Naive thymus-derived CD4-positive, alpha-beta T cell (primary cell): ENCODE measurements around the gene ZNF691. TPM values are rescaled to one million over a fixed set of nuclear protein-coding genes. Genes with fewer than 3 reads are reported as not detected.

Experiments
- ATAC-seq: fragments of 150-1000 bp; cut with Tn5 transposase; 2 replicates; pipeline ENCODE4 v1.10.0; 2021; ENCODE audit warnings: mild to moderate bottlenecking, moderate library complexity
- CTCF ChIA-PET: fragments of 350-600 bp; sonication (Branson Sonifier 250); formaldehyde crosslinking; loops from one replicate; lab custom pipeline; 2021; ENCODE audit warnings: antibody characterized with exemption; lab: Charles Lee
- POLR2A ChIA-PET: fragments of 350-600 bp; sonication (Branson Sonifier 250); formaldehyde crosslinking; loops from one replicate; lab custom pipeline; 2021; ENCODE audit warnings: antibody characterized with exemption, inconsistent platforms; lab: Charles Lee
- DNase-seq, 9 donors: peaks; one replicate each; pipeline versions ENCODE4 v3.0.0 to v3.0.0-alpha.2; 2020 to 2022; ENCODE audit warnings: mixed read lengths in 1 of 9
- H3K27ac ChIP-seq: one replicate; pipeline ENCODE4 v1.7.0; 2013; ENCODE audit warnings: mild to moderate bottlenecking, low read depth, low read length, moderate library complexity
- H3K27me3 ChIP-seq, 2 donors: one replicate each; pipeline ENCODE4 v1.7.0; 2013; ENCODE audit warnings: low read length in 2 of 2, mild to moderate bottlenecking in 2 of 2, moderate library complexity in 2 of 2; ENCODE audit not compliant: control insufficient read depth in 2 of 2, insufficient read depth in 2 of 2
- H3K36me3 ChIP-seq, 3 experiments: 1 replicate in 2 of 3; 2 replicates in 1 of 3; pipeline ENCODE4 v1.7.0; 2013; ENCODE audit warnings: low read length in 3 of 3, mild to moderate bottlenecking in 3 of 3, moderate library complexity in 1 of 3; ENCODE audit not compliant: insufficient read depth in 3 of 3, control insufficient read depth in 2 of 3
- H3K4me1 ChIP-seq, 2 donors: one replicate each; pipeline ENCODE4 v1.7.0; 2013; ENCODE audit warnings: low read length in 2 of 2, mild to moderate bottlenecking in 2 of 2, moderate library complexity in 1 of 2; ENCODE audit not compliant: control insufficient read depth in 2 of 2, insufficient read depth in 2 of 2
- H3K4me3 ChIP-seq: 2 replicates; pipeline ENCODE4 v1.7.0; 2013; ENCODE audit warnings: mild to moderate bottlenecking, low read length
- H3K9me3 ChIP-seq, 3 experiments: 1 replicate in 2 of 3; 2 replicates in 1 of 3; pipeline ENCODE4 v1.7.0; 2013; ENCODE audit warnings: low read length in 3 of 3; ENCODE audit not compliant: control insufficient read depth in 2 of 3
- H3K27ac Mint-ChIP-seq, 9 donors: one replicate each; pipeline ENCODE4 v1.8.0; 2020 to 2022; ENCODE audit warnings: mixed read lengths in 9 of 9, mild to moderate bottlenecking in 8 of 9, moderate library complexity in 5 of 9, inconsistent platforms in 2 of 9
- H3K27me3 Mint-ChIP-seq, 5 donors: one replicate each; pipeline ENCODE4 v1.8.0; 2021 to 2022; ENCODE audit warnings: mixed read lengths in 5 of 5, mild to moderate bottlenecking in 1 of 5
- H3K36me3 Mint-ChIP-seq, 5 donors: one replicate each; pipeline ENCODE4 v1.8.0; 2020 to 2022; ENCODE audit warnings: mixed read lengths in 5 of 5, mild to moderate bottlenecking in 3 of 5, inconsistent platforms in 1 of 5
- H3K4me1 Mint-ChIP-seq, 7 donors: one replicate each; pipeline ENCODE4 v1.8.0; 2020 to 2022; ENCODE audit warnings: mixed read lengths in 7 of 7, mild to moderate bottlenecking in 3 of 7, inconsistent platforms in 1 of 7
- H3K4me3 Mint-ChIP-seq, 10 donors: one replicate each; pipeline ENCODE4 v1.8.0; 2020 to 2022; ENCODE audit warnings: mild to moderate bottlenecking in 10 of 10, mixed read lengths in 10 of 10, moderate library complexity in 6 of 10, inconsistent platforms in 2 of 10
- H3K9me3 Mint-ChIP-seq, 11 donors: one replicate each; pipeline ENCODE4 v1.8.0; 2020 to 2022; ENCODE audit warnings: mixed read lengths in 11 of 11, mild to moderate bottlenecking in 4 of 11, inconsistent platforms in 1 of 11, moderate library complexity in 1 of 11
- intact Hi-C, 2 donors: fragments of 100-400 bp; cut with micrococcal nuclease; formaldehyde crosslinking; loops; one replicate each; pipeline ENCODE4 v1.15.1; 2023
- polyA plus RNA-seq, 2 donors: library from polyadenylated mRNA; unstranded; fragments of 300-500 nt; fragmentation: Illumina TruSeq; gene quantifications; one replicate each; pipeline ENCODE4 v1.2.3, GENCODE V29; 2021
- total RNA-seq, 6 experiments: library from RNA in 5 of 6; stranded (reverse) in 5 of 6; gene quantifications; 1 replicate in 5 of 6; 2 replicates in 1 of 6; pipeline ENCODE4 v1.2.3 and lab custom pipeline; 2021 to 2026

The ZNF691 gene
- total and polyA plus RNA-seq, 7 experiments from 2014 or later: 3.5 to 17.2 (median 12.4) TPM

DNA sequence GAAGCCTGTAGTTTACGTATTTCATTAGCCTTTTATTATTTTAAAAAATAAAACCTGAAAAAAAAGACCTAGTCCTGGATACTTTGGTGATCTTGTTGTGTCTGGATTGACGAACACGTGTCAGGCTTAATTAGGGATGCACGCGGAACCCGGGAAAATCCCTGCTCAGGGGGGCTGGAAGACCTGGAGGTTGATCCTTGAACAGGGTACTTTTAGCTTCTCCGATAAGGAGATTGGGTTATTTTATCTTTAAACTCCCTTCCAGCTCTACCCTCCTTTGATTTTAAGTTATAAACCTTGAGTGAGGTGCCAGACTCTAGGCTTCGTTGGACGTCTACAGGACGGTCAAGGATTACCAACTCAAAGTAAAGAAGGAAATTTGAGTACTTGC, 552 bp upstream of the ZNF691 start:
- Mint-ChIP-seq H3K36me3 (peaks cover 12 to 44% (median 24%) of the 10 kb centered on the region in 5 donors), H3K27ac (peak overlapping the region; percentile 71 to 93 (median 85)), H3K27me3 (no peaks in the 10 kb centered on the region), H3K4me1 (peaks cover 19 to 38% (median 31%) of the 10 kb centered on the region in 7 donors), H3K4me3 (peak overlapping the region; percentile 84 to 100 (median 96)), H3K9me3 (peaks cover 0 to 13% (median 2%) of the 10 kb centered on the region in 11 donors)
- peaks cover 0 to 1% (median 0%) of the 10 kb centered on the region in 3 experiments for H3K9me3 ChIP-seq
- H3K4me3 ChIP-seq: peak overlapping the region; percentile 97
- peaks cover 0 to 17% (median 0%) of the 10 kb centered on the region in 3 experiments for H3K36me3 ChIP-seq
- intact Hi-C loops: loop anchor here (1.0 to 10.0 kb wide), 16 partner anchors 29 to 1129 kb away; partner anchors contain the start of genes C1orf50 (in 2 of the 2), CCDC30 (in 2 of the 2), CFAP57 (in 2 of the 2) and EBNA1BP2 (in 2 of the 2)
- ChIA-PET POLR2A (interaction anchor here (0.7 to 4.9 kb wide), 10 partner anchors 17 to 188 kb away, joined by 3 to 37 read pairs (median 4); partner anchors contain the start of genes C1orf50, ERMAP, P3H1 and SVBP), CTCF (interaction anchor here (1.2 to 2.1 kb wide), 4 partner anchors 17 to 228 kb away, joined by 3 to 6 read pairs (median 3); partner anchors contain the start of gene YBX1)
- H3K27me3 ChIP-seq: no peaks in the 10 kb centered on the region
- H3K27ac ChIP-seq: peak overlapping the region; percentile 59
- peaks cover 11 to 22% of the 10 kb centered on the region in 2 donors for H3K4me1 ChIP-seq
- DNase-seq: no peak
- ATAC-seq: peak; percentile 0

DNA sequence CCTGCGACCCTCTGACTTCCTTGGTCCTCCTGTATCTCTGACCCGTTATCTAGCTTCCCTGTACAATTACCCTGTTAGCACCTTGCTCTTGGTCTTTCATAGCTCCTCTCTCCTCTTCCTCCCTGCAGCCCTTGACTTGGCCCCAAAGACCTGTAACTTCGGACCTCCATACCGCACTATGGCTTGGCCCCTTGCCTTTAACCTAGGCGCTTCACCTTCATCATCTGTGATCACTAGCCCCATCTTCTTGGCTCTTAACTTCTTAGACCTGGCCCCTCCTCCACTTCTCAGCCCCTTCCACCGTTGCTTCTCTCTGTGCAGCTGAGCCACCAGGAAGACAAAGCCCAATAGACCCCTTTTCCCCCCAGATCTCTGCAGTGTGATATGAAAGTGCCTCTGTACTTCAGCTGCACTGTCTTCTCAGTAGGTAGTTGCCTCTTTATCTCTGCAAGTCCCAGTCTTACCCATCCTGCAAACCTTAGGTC, 740 bp downstream of the ZNF691 start:
- CTCF ChIA-PET: interaction anchor here (1.2 to 2.1 kb wide), 3 partner anchors 15 to 228 kb away, joined by 3 to 6 read pairs (median 3); no protein-coding TSS in a partner anchor
- Histone ChIP-seq H3K27me3 (no peaks in the 10 kb centered on the region), H3K4me1 (peaks cover 11 to 22% of the 10 kb centered on the region in 2 donors), H3K27ac (peak overlapping the region; percentile 72), H3K4me3 (peak overlapping the region; percentile 97), H3K9me3 (peaks cover 0 to 12% (median 0%) of the 10 kb centered on the region in 3 experiments), H3K36me3 (peaks cover 0 to 26% (median 0%) of the 10 kb centered on the region in 3 experiments)
- Mint-ChIP-seq H3K36me3 (peaks cover 13 to 46% (median 32%) of the 10 kb centered on the region in 5 donors), H3K27ac (peak overlapping the region; percentile 56 to 95 (median 83)), H3K4me3 (peak overlapping the region; percentile 84 to 100 (median 96)), H3K4me1 (peaks cover 19 to 38% (median 31%) of the 10 kb centered on the region in 7 donors), H3K27me3 (no peaks in the 10 kb centered on the region), H3K9me3 (peaks cover 0 to 22% (median 6%) of the 10 kb centered on the region in 11 donors)
- intact Hi-C loops: loop anchor here (2.0 to 10.0 kb wide), 5 partner anchors 385 to 1128 kb away; partner anchors contain the start of genes ATP6V0B (in 1 of the 2), B4GALT2 (in 1 of the 2), CCDC30 (in 1 of the 2) and DPH2 (in 1 of the 2)
- ATAC-seq: no peak
- peak in 4 of 9 donors; percentile 2 to 10 (median 5) for DNase-seq
- POLR2A ChIA-PET: interaction anchor here (1.1 to 4.9 kb wide), 6 partner anchors 22 to 80 kb away, joined by 3 to 37 read pairs (median 6); partner anchors contain the start of genes C1orf50, ERMAP, P3H1 and SVBP

DNA sequence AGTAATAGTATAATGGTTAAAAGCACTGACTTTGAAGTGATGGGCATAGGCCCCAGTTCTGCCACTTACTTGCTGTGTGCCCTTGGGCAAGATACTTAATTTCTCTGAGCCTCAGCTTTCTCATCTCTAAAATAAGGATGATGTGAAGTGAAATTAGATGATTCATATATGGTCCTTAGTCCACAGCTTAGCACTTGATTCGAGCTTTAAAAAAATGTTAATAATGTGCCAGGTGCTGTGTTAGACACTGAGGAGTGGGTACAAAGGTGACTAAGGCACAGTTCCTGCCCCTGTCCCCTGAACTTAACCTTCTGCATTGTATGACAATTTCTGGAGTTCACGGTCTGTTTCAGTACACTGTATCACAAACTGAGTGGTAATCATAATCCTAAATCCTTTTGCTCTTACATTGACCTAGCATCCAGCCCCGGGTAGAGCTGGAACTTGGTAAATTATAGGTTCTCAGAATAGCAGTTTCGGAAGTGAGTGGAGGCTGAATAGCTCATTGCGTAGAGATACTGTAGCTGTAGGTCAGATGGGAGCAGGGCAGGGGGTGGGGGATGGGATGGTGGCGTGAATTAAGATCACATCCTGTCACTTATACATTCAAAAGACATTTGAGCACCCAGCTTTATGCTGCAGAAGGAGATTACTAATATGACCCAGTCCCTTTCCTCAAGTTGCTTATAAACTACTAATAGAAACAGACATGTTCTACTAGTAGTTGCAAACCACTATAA, 1.5 kb downstream of the ZNF691 start:
- intact Hi-C loops: loop anchor here (2.0 to 10.0 kb wide), 5 partner anchors 386 to 1127 kb away; partner anchors contain the start of genes ATP6V0B (in 1 of the 2), B4GALT2 (in 1 of the 2), CCDC30 (in 1 of the 2) and DPH2 (in 1 of the 2)
- Mint-ChIP-seq H3K9me3 (peaks cover 0 to 29% (median 8%) of the 10 kb centered on the region in 11 donors), H3K4me1 (peaks cover 19 to 38% (median 34%) of the 10 kb centered on the region in 7 donors), H3K27ac (peak overlapping the region; percentile 56 to 95 (median 83)), H3K27me3 (no peaks in the 10 kb centered on the region), H3K36me3 (peaks cover 13 to 45% (median 37%) of the 10 kb centered on the region in 5 donors), H3K4me3 (peak overlapping the region; percentile 84 to 100 (median 96))
- no peak for DNase-seq
- H3K9me3 ChIP-seq: peaks cover 0 to 12% (median 0%) of the 10 kb centered on the region in 3 experiments
- H3K27ac ChIP-seq: peak overlapping the region; percentile 24
- H3K27me3 ChIP-seq: no peaks in the 10 kb centered on the region
- no peak for ATAC-seq
- ChIA-PET CTCF (interaction anchor here (0.6 to 2.1 kb wide), 4 partner anchors 24 to 226 kb away, joined by 3 to 6 read pairs (median 4); no protein-coding TSS in a partner anchor), POLR2A (interaction anchor here (4.1 to 4.9 kb wide), 2 partner anchors 31 to 81 kb away, joined by 32 to 37 read pairs; partner anchors contain the start of genes C1orf50, ERMAP, P3H1 and SVBP)
- H3K36me3 ChIP-seq: peaks cover 0 to 26% (median 0%) of the 10 kb centered on the region in 3 experiments
- peak overlapping the region; percentile 97 for H3K4me3 ChIP-seq
- H3K4me1 ChIP-seq: peaks cover 11 to 22% of the 10 kb centered on the region in 2 donors

DNA sequence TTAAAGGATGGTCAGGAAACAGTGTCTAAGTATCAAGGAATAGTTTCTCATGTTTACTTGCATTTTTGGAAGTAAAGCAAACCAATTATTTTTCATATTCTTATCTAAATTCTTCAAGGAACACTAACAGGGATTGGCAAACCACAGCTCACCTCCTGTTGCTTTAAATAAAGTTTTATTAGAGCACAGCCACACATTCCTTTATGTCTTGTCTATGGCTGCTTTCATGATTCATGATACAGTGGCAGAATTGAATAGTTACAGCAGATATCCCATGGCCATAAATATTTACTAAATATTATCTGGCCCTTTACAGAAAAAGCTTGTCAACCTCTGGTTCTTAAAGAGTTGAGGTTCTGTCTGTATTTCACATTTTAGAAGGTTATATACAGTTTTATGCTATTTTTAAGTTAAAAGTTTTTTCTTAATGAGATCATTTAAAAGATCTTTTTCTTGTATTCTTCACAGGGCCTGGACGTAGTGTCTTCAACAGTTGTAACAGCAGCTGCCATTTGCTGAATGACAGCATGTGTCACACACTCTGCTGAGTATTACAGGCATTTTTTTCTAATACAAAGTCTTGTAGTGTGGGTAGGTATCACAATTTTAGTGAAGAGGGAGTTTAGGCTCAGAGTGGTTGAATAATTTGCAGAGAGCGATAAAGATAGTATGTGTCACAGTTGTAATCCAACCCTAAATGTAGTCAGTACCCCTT, 2.6 kb downstream of the ZNF691 start:
- H3K27ac ChIP-seq: no peak overlapping the region

DNA sequence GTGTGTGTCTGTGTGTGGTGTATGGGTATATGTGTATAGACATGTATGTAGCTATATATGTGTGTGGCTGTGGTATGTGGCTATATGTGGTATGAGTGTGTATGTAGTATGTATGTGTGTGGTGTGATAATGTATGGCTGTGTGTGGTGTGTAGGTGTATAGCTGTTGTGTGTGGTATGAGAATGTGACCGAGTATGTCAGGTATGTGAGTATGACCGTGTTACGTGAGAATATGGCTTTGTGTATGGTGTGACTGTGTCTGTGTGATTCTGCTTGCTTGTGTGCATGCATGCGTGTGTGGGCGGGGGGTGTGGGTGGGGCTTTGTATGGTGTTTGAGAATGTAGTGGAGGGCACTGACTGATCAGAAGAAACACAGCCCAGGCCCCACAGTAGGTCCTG, 3.5 kb downstream of the ZNF691 start:
- no peak for DNase-seq
- Mint-ChIP-seq H3K27me3 (no peaks in the 10 kb centered on the region), H3K9me3 (peaks cover 0 to 40% (median 8%) of the 10 kb centered on the region in 11 donors), H3K36me3 (peaks cover 9 to 40% (median 36%) of the 10 kb centered on the region in 5 donors), H3K4me1 (peaks cover 20 to 38% (median 34%) of the 10 kb centered on the region in 7 donors), H3K4me3 (peak overlapping the region in 1 of 10 donors; percentile 3), H3K27ac (peak overlapping the region in 2 of 9 donors; percentile 1 to 16)
- CTCF ChIA-PET: no interaction called here
- Histone ChIP-seq H3K27ac (no peak overlapping the region), H3K4me3 (no peak overlapping the region), H3K27me3 (no peaks in the 10 kb centered on the region), H3K4me1 (peaks cover 11 to 22% of the 10 kb centered on the region in 2 donors), H3K9me3 (peaks cover 0 to 12% (median 0%) of the 10 kb centered on the region in 3 experiments), H3K36me3 (peaks cover 0 to 26% (median 0%) of the 10 kb centered on the region in 3 experiments)
- intact Hi-C loops: loop anchor here (5.0 to 10.0 kb wide), 4 partner anchors 388 to 1125 kb away; partner anchors contain the start of genes ATP6V0B (in 1 of the 2), B4GALT2 (in 1 of the 2), CCDC30 (in 1 of the 2) and DPH2 (in 1 of the 2)
- no peak for ATAC-seq
- POLR2A ChIA-PET: no interaction called here

More for the DNA sequence above, 2.6 kb downstream of the ZNF691 start:
- intact Hi-C loops: loop anchor here (5.0 to 10.0 kb wide), 4 partner anchors 387 to 1126 kb away; partner anchors contain the start of genes ATP6V0B (in 1 of the 2), B4GALT2 (in 1 of the 2), CCDC30 (in 1 of the 2) and DPH2 (in 1 of the 2)
- H3K27me3 ChIP-seq: no peaks in the 10 kb centered on the region
- Mint-ChIP-seq H3K4me1 (peaks cover 19 to 38% (median 34%) of the 10 kb centered on the region in 7 donors), H3K36me3 (peaks cover 9 to 40% (median 36%) of the 10 kb centered on the region in 5 donors), H3K9me3 (peaks cover 0 to 39% (median 8%) of the 10 kb centered on the region in 11 donors), H3K27ac (peak overlapping the region in 4 of 9 donors; percentile 5 to 56 (median 7)), H3K4me3 (peak overlapping the region in 2 of 10 donors; percentile 8 to 84), H3K27me3 (no peaks in the 10 kb centered on the region)
- H3K4me3 ChIP-seq: no peak overlapping the region
- peaks cover 0 to 12% (median 0%) of the 10 kb centered on the region in 3 experiments for H3K9me3 ChIP-seq
- CTCF ChIA-PET: interaction anchor here (1.3 kb wide), 1 partner anchor 70 kb away, joined by 3 read pairs; no protein-coding TSS in a partner anchor
- no peak for DNase-seq
- ATAC-seq: no peak
- peaks cover 0 to 26% (median 0%) of the 10 kb centered on the region in 3 experiments for H3K36me3 ChIP-seq
- POLR2A ChIA-PET: interaction anchor here (0.5 to 4.9 kb wide), 3 partner anchors 26 to 167 kb away, joined by 3 to 32 read pairs (median 3); partner anchors contain the start of genes ERMAP, SVBP and YBX1
- peaks cover 11 to 22% of the 10 kb centered on the region in 2 donors for H3K4me1 ChIP-seq
